Heart left ventricle (tissue), 16 donors: ENCODE measurements around the gene GAL3ST2. TPM values are rescaled to one million over a fixed set of nuclear protein-coding genes. Genes with fewer than 3 reads are reported as not detected.
"Not testable (repeated sequence)": the region's sequence is repeated elsewhere in the genome, so short reads cannot be mapped to it uniquely, and the experiment has no call there.

Experiments used
- ATAC-seq, 4 donors: fragments of 200-7000 bp; cut with Tn5 transposase; one replicate each; pipeline ENCODE4 v1.9.1; 2020 to 2022; ENCODE audit warnings: moderate library complexity in 4 of 4, mild to moderate bottlenecking in 3 of 4, moderate number of reproducible peaks in 1 of 4
- DNase-seq, 5 donors: peaks; one replicate each; pipeline ENCODE4 v3.0.0-alpha.2; 2020
- H3K27ac ChIP-seq, 12 donors: fragments of 200-600 bp; sonication (generic) in 4 of 12; one replicate each; pipeline versions ENCODE4 v1.5.0 to v1.8.0; 2016 to 2022; ENCODE audit warnings: mild to moderate bottlenecking in 2 of 12
- H3K27me3 ChIP-seq, 9 donors: fragments of 200-600 bp; sonication (generic) in 2 of 9; one replicate each; pipeline versions ENCODE4 v1.5.1 to v1.8.0; 2016 to 2022; ENCODE audit warnings: mild to moderate bottlenecking in 3 of 9
- H3K36me3 ChIP-seq, 9 donors: fragments of 200-600 bp; sonication (generic) in 2 of 9; one replicate each; pipeline versions ENCODE4 v1.5.0 to v1.8.0; 2018 to 2022; ENCODE audit warnings: mild to moderate bottlenecking in 2 of 9
- H3K4me1 ChIP-seq, 12 donors: fragments of 200-600 bp; sonication (generic) in 4 of 12; one replicate each; pipeline versions ENCODE4 v1.5.0 to v1.8.0; 2016 to 2022; ENCODE audit warnings: mild to moderate bottlenecking in 3 of 12
- H3K4me3 ChIP-seq, 12 donors: fragments of 200-600 bp; sonication (generic) in 4 of 12; one replicate each; pipeline versions ENCODE4 v1.5.0 to v1.8.0; 2017 to 2022; ENCODE audit warnings: mild to moderate bottlenecking in 9 of 12, moderate library complexity in 4 of 12
- H3K9me3 ChIP-seq, 12 donors: fragments of 200-600 bp; sonication (generic) in 4 of 12; one replicate each; pipeline versions ENCODE4 v1.5.0 to v1.8.0; 2016 to 2022; ENCODE audit warnings: mild to moderate bottlenecking in 1 of 12
- POLR2A ChIP-seq, 2 donors: fragments of 450-650 bp; IDR thresholded peaks; one replicate each; pipeline ENCODE4 v1.6.1; 2017; ENCODE audit warnings: antibody characterized with exemption in 2 of 2, mild to moderate bottlenecking in 2 of 2, moderate library complexity in 2 of 2
- WGBS, 4 donors: extraction: QIAGEN DNeasy Blood & Tissue Kit in 2 of 4; methylation state at CpG; one replicate each; pipeline versions ENCODE4 v1.1.5 to v1.1.7; 2013 to 2018; 5-methylcytosine and 5-hydroxymethylcytosine counted together
- intact Hi-C, 10 donors: fragments of 100-400 bp; cut with DNase I; formaldehyde crosslinking; loops; one replicate each; pipeline versions ENCODE4 v1.11.1 to v1.14.2; 2022
- polyA plus RNA-seq, 2 donors: library from polyadenylated mRNA; stranded (reverse); fragments of 200-250 nt; gene quantifications; one replicate each; pipeline ENCODE4 v1.2.3, GENCODE V29; 2013
- total RNA-seq, 9 donors: library from RNA; depleted of rRNA in 2 of 9; stranded (reverse); fragments of >200 nt in 2 of 9; fragmentation: NEBNext Ultra II Directional in 3 of 9; extraction: Animal tissue kit (Norgen Biotek cat#: 25700) in 3 of 9; gene quantifications; one replicate each; pipeline versions ENCODE4 v1.1.0 to v1.2.4, GENCODE V29; 2016 to 2023
- TF ChIP-seq, protein P1 (sequence below), 12 donors: fragments of 200-600 bp; sonication (generic) in 4 of 12; IDR thresholded peaks; one replicate each; pipeline versions ENCODE4 v1.5.0 to v1.8.0; 2018 to 2022; ENCODE audit warnings: antibody characterized with exemption in 12 of 12, mild to moderate bottlenecking in 5 of 12
- donor health status: ischemic (EF 13 %, LVEDD 7.1; RV severe dilation, severe dysfunction).
- donor health status: healthy with polysubstance abuse.
- donor health status: DM: no; HTN: yes; CAD: no.
- donor health status: DM: no; HTN: no; CAD: no.
- donor health status: ischemic (EF 25% LVEDD 6.9; RV normal size, moderate dysfunction).
- donor health status: ischemic (EF 25% LVEDD 5.7; RV mildly dilated, moderate dysfunction).
- donor health status: healthy.
- donor health status: DM: yes; HTN: yes; CAD: no.
- donor health status: ischemic (EF 35%, LVEDD 5.7; RV mildly dilated, moderate dysfunction).
- donor health status: nonischemic (EF 11% LVEDD 7.7; RV severe dilation, severe dysfunction).
- donor health status: DM: yes; HTN: yes; CAD: no.
- donor health status: PGD.
- donor health status: ischemic (EF 29% LVEDD 5.4; RV normal size, mild dysfunction).
- donor health status: nonischemic (EF 23%, LVEDD 6.1; RV moderate dilation, normal function).

The GAL3ST2 gene
- total and polyA plus RNA-seq, 11 donors, result 0.21 to 1.7 TPM; not detected in 9

DNA sequence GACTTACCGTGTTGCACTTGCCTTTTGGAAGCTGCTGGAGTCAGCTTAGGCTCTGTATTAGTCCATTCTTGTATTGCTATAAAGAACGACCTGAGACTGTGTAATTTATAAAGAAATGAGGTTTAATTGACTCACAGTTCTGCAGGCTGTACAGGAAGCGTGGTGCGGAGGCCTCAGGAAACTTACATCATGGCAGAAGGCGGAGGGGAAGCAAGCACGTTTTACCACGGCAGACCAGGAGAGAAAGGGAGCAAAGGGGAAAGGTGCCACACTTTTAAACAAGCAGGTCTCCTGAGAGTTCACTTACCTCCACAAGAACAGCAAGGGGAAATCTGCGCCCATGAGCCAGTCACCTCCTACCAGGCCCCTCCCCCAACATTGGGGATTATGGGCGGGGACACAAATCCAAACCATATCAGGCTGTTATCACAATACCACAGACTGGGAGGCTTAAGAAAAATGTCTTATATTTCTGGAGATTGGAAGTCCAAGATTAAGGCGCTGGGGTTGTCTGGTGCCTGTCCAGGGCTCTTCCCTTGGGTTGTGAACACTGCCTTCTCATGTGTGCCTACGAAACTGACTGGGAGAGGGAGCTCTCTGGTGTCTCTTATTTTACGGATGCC, 45.8 kb upstream of the GAL3ST2 start:
- H3K27me3 ChIP-seq, result no peaks in the 10 kb centered on the region
- intact Hi-C loops, result loop anchor here in 5 of 10 donors (5.0 to 10.0 kb wide), 6 partner anchors 132 to 878 kb away; partner anchors contain the start of gene STK25 (in 1 of the 5)
- H3K36me3 ChIP-seq, result peaks cover 0 to 7% (median 0%) of the 10 kb centered on the region in 9 donors
- H3K4me1 ChIP-seq, result peaks cover 0 to 30% (median 13%) of the 10 kb centered on the region in 12 donors
- TF ChIP-seq POLR2A (IDR thresholded peaks at IDR 0.05), result no peak
- TF ChIP-seq, protein P1, sequence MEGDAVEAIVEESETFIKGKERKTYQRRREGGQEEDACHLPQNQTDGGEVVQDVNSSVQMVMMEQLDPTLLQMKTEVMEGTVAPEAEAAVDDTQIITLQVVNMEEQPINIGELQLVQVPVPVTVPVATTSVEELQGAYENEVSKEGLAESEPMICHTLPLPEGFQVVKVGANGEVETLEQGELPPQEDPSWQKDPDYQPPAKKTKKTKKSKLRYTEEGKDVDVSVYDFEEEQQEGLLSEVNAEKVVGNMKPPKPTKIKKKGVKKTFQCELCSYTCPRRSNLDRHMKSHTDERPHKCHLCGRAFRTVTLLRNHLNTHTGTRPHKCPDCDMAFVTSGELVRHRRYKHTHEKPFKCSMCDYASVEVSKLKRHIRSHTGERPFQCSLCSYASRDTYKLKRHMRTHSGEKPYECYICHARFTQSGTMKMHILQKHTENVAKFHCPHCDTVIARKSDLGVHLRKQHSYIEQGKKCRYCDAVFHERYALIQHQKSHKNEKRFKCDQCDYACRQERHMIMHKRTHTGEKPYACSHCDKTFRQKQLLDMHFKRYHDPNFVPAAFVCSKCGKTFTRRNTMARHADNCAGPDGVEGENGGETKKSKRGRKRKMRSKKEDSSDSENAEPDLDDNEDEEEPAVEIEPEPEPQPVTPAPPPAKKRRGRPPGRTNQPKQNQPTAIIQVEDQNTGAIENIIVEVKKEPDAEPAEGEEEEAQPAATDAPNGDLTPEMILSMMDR (IDR thresholded peaks at IDR 0.05), result no peak
- H3K9me3 ChIP-seq, result no peaks in the 10 kb centered on the region
- H3K27ac ChIP-seq, result no peak overlapping the region
- H3K4me3 ChIP-seq, result no peak overlapping the region
- WGBS, 4 donors, result 80 to 86% (median 83%) methylated on average over 12 of the region's 12 CpGs
- DNase-seq, result no peak
- ATAC-seq, result no peak

DNA sequence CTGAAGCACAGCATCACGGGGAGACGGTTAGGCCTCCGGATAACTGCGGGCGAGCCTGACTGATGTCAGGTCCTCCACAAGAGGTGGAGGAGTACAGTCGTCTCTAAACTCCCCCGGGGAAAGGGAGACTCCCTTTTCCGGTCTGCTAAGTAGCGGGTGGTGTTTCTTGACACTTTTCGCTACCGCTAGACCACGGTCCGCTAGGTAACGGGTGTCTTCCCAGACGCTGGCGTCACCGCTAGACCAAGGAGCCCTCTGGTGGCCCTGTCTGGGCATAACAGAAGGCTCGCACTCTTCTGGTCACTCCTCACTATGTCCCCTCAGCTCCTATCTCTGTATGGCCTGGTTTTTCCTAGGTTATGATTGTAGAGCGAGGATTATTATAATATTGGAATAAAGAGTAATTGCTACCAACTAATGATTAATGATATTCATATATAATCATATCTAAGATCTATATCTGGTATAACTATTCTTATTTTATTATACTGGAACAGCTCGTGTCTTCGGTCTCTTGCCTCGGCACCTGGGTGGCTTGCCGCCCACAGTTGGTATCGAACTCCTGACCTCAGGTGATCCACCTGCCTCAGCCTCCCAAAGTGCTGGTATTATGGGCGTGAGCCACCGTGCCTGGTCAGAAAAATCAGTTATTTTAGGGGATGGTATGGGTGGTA, 44.0 kb upstream of the GAL3ST2 start:
- 39 to 51% (median 43%) methylated on average over 15 to 25 of the region's 26 CpGs for WGBS, 4 donors
- TF ChIP-seq, protein P1 (IDR thresholded peaks at IDR 0.05), result peak; percentile 40 to 77 (median 66)
- H3K36me3 ChIP-seq, ATAC-seq, H3K9me3 ChIP-seq, H3K27me3 ChIP-seq, H3K27ac ChIP-seq: not testable (repeated sequence)
- intact Hi-C loops, result loop anchor here in 5 of 10 donors (5.0 to 10.0 kb wide), 6 partner anchors 130 to 880 kb away; partner anchors contain the start of gene STK25 (in 1 of the 5)
- DNase-seq, result peak; percentile 47 to 81 (median 67)
- Histone ChIP-seq H3K4me1 (peaks cover 0 to 33% (median 15%) of the 10 kb centered on the region in 12 donors), H3K4me3 (peak overlapping the region in 3 of 12 donors; percentile 29 to 39 (median 33))

- TF ChIP-seq, protein P1 (IDR thresholded peaks at IDR 0.05), result no peak
- TF ChIP-seq POLR2A (IDR thresholded peaks at IDR 0.05), result no peak
- WGBS, 4 donors, result 86 to 88% (median 87%) methylated on average over 19 to 23 of the region's 23 CpGs
- DNase-seq (peak in 1 of 5 donors; percentile 66), ATAC-seq (no peak)
- Histone ChIP-seq H3K27ac (peak overlapping the region in 10 of 12 donors; percentile 39 to 95 (median 89)), H3K36me3 (peaks cover 0 to 5% (median 0%) of the 10 kb centered on the region in 9 donors), H3K4me1 (peaks cover 0 to 24% (median 13%) of the 10 kb centered on the region in 12 donors), H3K27me3 (no peaks in the 10 kb centered on the region), H3K9me3 (no peaks in the 10 kb centered on the region), H3K4me3 (peak overlapping the region; percentile 9 to 100 (median 88))
- intact Hi-C loops, result loop anchor here in 5 of 10 donors (5.0 to 10.0 kb wide), 6 partner anchors 129 to 881 kb away; partner anchors contain the start of gene STK25 (in 1 of the 5)
These were observed 43.0 kb upstream of the GAL3ST2 start for GRCh38 chr2:241733391-241734207.
